H9 (cell line): ENCODE data around the gene COL23A1. TPM values are rescaled to one million over a fixed set of nuclear protein-coding genes. Genes with fewer than 3 reads are reported as not detected.

Source experiments
- DNase-seq: peaks from one replicate; pipeline ENCODE4 v3.0.0-alpha.2; 2017
- H2AFZ ChIP-seq: one replicate; pipeline ENCODE4 v1.6.1; 2013; ENCODE audit warnings: mild to moderate bottlenecking, low read length, control low read depth, moderate library complexity
- H2AK5ac ChIP-seq: 2 replicates; pipeline ENCODE4 v1.6.1; 2013; ENCODE audit warnings: low read length, control low read depth, mixed read lengths; ENCODE audit not compliant: insufficient read length
- H2BK120ac ChIP-seq: one replicate; pipeline ENCODE4 v1.6.1; 2013; ENCODE audit warnings: low read depth, mild to moderate bottlenecking, low read length, control low read depth, inconsistent platforms; ENCODE audit not compliant: poor library complexity, severe bottlenecking
- H2BK12ac ChIP-seq: 2 replicates; pipeline ENCODE4 v1.6.1; 2013; ENCODE audit warnings: low read length, control low read depth, mixed read lengths, low read depth; ENCODE audit not compliant: insufficient read length
- H2BK15ac ChIP-seq: 2 replicates; pipeline ENCODE4 v1.6.1; 2013; ENCODE audit warnings: low read depth, low read length, control low read depth
- H2BK20ac ChIP-seq: one replicate; pipeline ENCODE4 v1.6.1; 2013; ENCODE audit warnings: low read depth, mild to moderate bottlenecking, low read length, control low read depth, inconsistent platforms; ENCODE audit not compliant: poor library complexity, severe bottlenecking
- H2BK5ac ChIP-seq: 2 replicates; pipeline ENCODE4 v1.6.1; 2013; ENCODE audit warnings: low read length, control low read depth, mixed read lengths; ENCODE audit not compliant: insufficient read length
- H3K14ac ChIP-seq: 2 replicates; pipeline ENCODE4 v1.6.1; 2013; ENCODE audit warnings: low read length, control low read depth; ENCODE audit not compliant: insufficient read depth
- H3K18ac ChIP-seq: 2 replicates; pipeline ENCODE4 v1.6.1; 2013; ENCODE audit warnings: low read depth, mild to moderate bottlenecking, mixed read lengths, low read length, control low read depth; ENCODE audit not compliant: insufficient read length
- H3K23ac ChIP-seq: 2 replicates; pipeline ENCODE4 v1.6.1; 2013; ENCODE audit warnings: low read length, control low read depth, mixed read lengths, low read depth; ENCODE audit not compliant: insufficient read length
- H3K23me2 ChIP-seq: 2 replicates; pipeline ENCODE4 v1.6.1; 2013; ENCODE audit warnings: low read depth, mild to moderate bottlenecking, mixed read lengths, low read length, control low read depth; ENCODE audit not compliant: insufficient read length, poor library complexity, severe bottlenecking
- H3K27ac ChIP-seq: 2 replicates; pipeline ENCODE4 v1.5.1; 2013; ENCODE audit warnings: low read length, control low read depth, mixed read lengths, low read depth; ENCODE audit not compliant: insufficient read length
- H3K27me3 ChIP-seq: 2 replicates; pipeline ENCODE4 v1.6.1; 2013; ENCODE audit warnings: low read length, control low read depth, inconsistent platforms; ENCODE audit not compliant: insufficient read depth
- H3K4ac ChIP-seq: 2 replicates; pipeline ENCODE4 v1.6.1; 2013; ENCODE audit warnings: low read depth, mild to moderate bottlenecking, control low read depth, inconsistent platforms, low read length, moderate library complexity
- H3K4me1 ChIP-seq: 2 replicates; pipeline ENCODE4 v1.6.1; 2013; ENCODE audit warnings: low read length, control low read depth, inconsistent platforms; ENCODE audit not compliant: insufficient read depth
- H3K4me2 ChIP-seq: 2 replicates; pipeline ENCODE4 v1.6.1; 2013; ENCODE audit warnings: low read length, control low read depth, mixed read lengths; ENCODE audit not compliant: insufficient read length, insufficient read depth
- H3K56ac ChIP-seq: 2 replicates; pipeline ENCODE4 v1.6.1; 2013; ENCODE audit warnings: low read depth, mild to moderate bottlenecking, mixed read lengths, low read length, control low read depth; ENCODE audit not compliant: insufficient read length
- H3K79me1 ChIP-seq: 2 replicates; pipeline ENCODE4 v1.6.1; 2013; ENCODE audit warnings: low read depth, mild to moderate bottlenecking, moderate library complexity, low read length, control low read depth, inconsistent platforms; ENCODE audit not compliant: insufficient read depth, poor library complexity, severe bottlenecking
- H3K79me2 ChIP-seq: 2 replicates; pipeline ENCODE4 v1.6.1; 2013; ENCODE audit warnings: low read length, control low read depth, inconsistent platforms; ENCODE audit not compliant: insufficient read depth
- H3K9ac ChIP-seq: 2 replicates; pipeline ENCODE4 v1.6.1; 2013; ENCODE audit warnings: low read length, control low read depth, mixed read lengths; ENCODE audit not compliant: insufficient read length; ENCODE audit errors: extremely low read depth
- H3K9me3 ChIP-seq: one replicate; pipeline ENCODE4 v1.6.1; 2013; ENCODE audit warnings: low read depth, low read length, inconsistent platforms; ENCODE audit not compliant: control insufficient read depth
- H3T11ph ChIP-seq: one replicate; pipeline ENCODE4 v1.6.1; 2013; ENCODE audit warnings: mild to moderate bottlenecking, low read length, control low read depth, inconsistent platforms
- H4K20me1 ChIP-seq: one replicate; pipeline ENCODE4 v1.6.1; 2013; ENCODE audit not compliant: control insufficient read depth, insufficient read length, insufficient read depth
- H4K5ac ChIP-seq: 2 replicates; pipeline ENCODE4 v1.6.1; 2013; ENCODE audit warnings: low read depth, mild to moderate bottlenecking, mixed read lengths, low read length, control low read depth; ENCODE audit not compliant: insufficient read length
- H4K8ac ChIP-seq: replicated peaks from 2 replicates; pipeline ENCODE4 v1.6.1; 2013; ENCODE audit warnings: low read length, control low read depth, mixed read lengths, low read depth; ENCODE audit not compliant: insufficient read length
- H4K91ac ChIP-seq: 2 replicates; pipeline ENCODE4 v1.6.1; 2013; ENCODE audit warnings: low read depth, mild to moderate bottlenecking, moderate library complexity, mixed read lengths, low read length, control low read depth; ENCODE audit not compliant: insufficient read length
- H3K27ac Mint-ChIP-seq, 3 experiments: 2 replicates in 2 of 3; 3 replicates in 1 of 3; pipeline ENCODE4 v1.8.0; 2020 to 2021; ENCODE audit warnings: mixed read lengths in 3 of 3, mild to moderate bottlenecking in 1 of 3, moderate library complexity in 1 of 3
- H3K27me3 Mint-ChIP-seq: 2 replicates; pipeline ENCODE4 v1.8.0; 2021; ENCODE audit warnings: low read depth, mild to moderate bottlenecking, moderate library complexity, mixed read lengths
- H3K36me3 Mint-ChIP-seq, 3 experiments: 2 replicates in 2 of 3; 3 replicates in 1 of 3; pipeline ENCODE4 v1.8.0; 2020 to 2021; ENCODE audit warnings: low read depth in 3 of 3, mixed read lengths in 3 of 3; ENCODE audit not compliant: insufficient read depth in 1 of 3
- H3K4me1 Mint-ChIP-seq, 2 experiments: 2 replicates each; pipeline ENCODE4 v1.8.0; 2020; ENCODE audit warnings: mixed read lengths in 2 of 2
- H3K4me3 Mint-ChIP-seq, 2 experiments: 2 replicates in 1 of 2; 3 replicates in 1 of 2; pipeline ENCODE4 v1.8.0; 2020 to 2021; ENCODE audit warnings: mild to moderate bottlenecking in 2 of 2, mixed read lengths in 2 of 2, moderate library complexity in 1 of 2
- H3K9me3 Mint-ChIP-seq, 2 experiments: 2 replicates in 1 of 2; 3 replicates in 1 of 2; pipeline ENCODE4 v1.8.0; 2020; ENCODE audit warnings: mild to moderate bottlenecking in 2 of 2, mixed read lengths in 2 of 2, moderate library complexity in 1 of 2
- CTCF ChIP-seq: fragments of 200-600 bp; sonication (generic); conservative IDR thresholded peaks from 3 replicates; pipeline ENCODE4 v1.8.0; 2021; ENCODE audit warnings: antibody characterized with exemption, mild to moderate bottlenecking
- WGBS: extraction: QIAGEN DNeasy Blood & Tissue Kit; methylation state at CpG from one replicate; pipeline ENCODE4 v1.1.7; 2013; ENCODE audit warnings: missing lambda C conversion rate, low lambda C conversion rate, mixed read lengths; ENCODE audit not compliant: insufficient read length; ENCODE audit errors: extremely low coverage; 5-methylcytosine and 5-hydroxymethylcytosine counted together
- total RNA-seq: library from RNA; stranded (reverse); gene quantifications from 2 replicates; pipeline ENCODE4 v1.2.1, GENCODE V29; 2021

The COL23A1 gene
- total RNA-seq, 1 experiment from 2014 or later: 2.6 TPM

- no peak overlapping the region for H2BK5ac ChIP-seq
- Mint-ChIP-seq H3K4me1 (peaks cover 41 to 64% of the 10 kb centered on the region in 2 experiments), H3K36me3 (no peaks in the 10 kb centered on the region), H3K27me3 (peaks cover 3% of the 10 kb centered on the region), H3K9me3 (peaks cover 0 to 7% of the 10 kb centered on the region in 2 experiments; a peak in 2 of 5 replicates), H3K27ac (peak overlapping the region in 1 of 3 experiments; percentile 93; a peak in 3 of 7 replicates), H3K4me3 (peak overlapping the region in 1 of 2 experiments; percentile 75; a peak in 3 of 5 replicates)
- H2AFZ ChIP-seq: no peak overlapping the region
- no peak overlapping the region for H2BK12ac ChIP-seq
- H4K20me1 ChIP-seq: no peaks in the 10 kb centered on the region
- H2AK5ac ChIP-seq: no peak overlapping the region
- H3K4me1 ChIP-seq: 0 out of 2 replicates have a peak, but pooled peaks cover 3% of the 10 kb centered on the region
- H4K8ac ChIP-seq: no peak overlapping the region
- no peak for DNase-seq
- no peak overlapping the region for H3K4ac ChIP-seq
- no CpG with 5 or more reads among the region's 9 CpGs for WGBS
- H3K23me2 ChIP-seq: no peaks in the 10 kb centered on the region
- no peak overlapping the region for H2BK15ac ChIP-seq
- H3K18ac ChIP-seq: no peak overlapping the region
- H3K9ac ChIP-seq: no peak overlapping the region
- no peak overlapping the region for H3K4me2 ChIP-seq
- no peak overlapping the region for H3K23ac ChIP-seq
- no peak overlapping the region for H2BK120ac ChIP-seq
- TF ChIP-seq CTCF: no peak
- no peaks in the 10 kb centered on the region for H3K9me3 ChIP-seq
- no peak overlapping the region for H3K56ac ChIP-seq
- no peaks in the 10 kb centered on the region for H3K27me3 ChIP-seq
- no peak overlapping the region for H4K91ac ChIP-seq
- H3K14ac ChIP-seq: no peak overlapping the region
- H3T11ph ChIP-seq: no peak overlapping the region
- peaks cover 2% of the 10 kb centered on the region; the same call in 1 of the 2 replicates for H3K79me2 ChIP-seq
- H3K27ac ChIP-seq: no peak overlapping the region
- H2BK20ac ChIP-seq: no peak overlapping the region
- H3K79me1 ChIP-seq: no peaks in the 10 kb centered on the region
- no peak overlapping the region for H4K5ac ChIP-seq
These were observed 234.5 kb downstream of the COL23A1 start for GRCh38 chr5:178355671-178356070.
